B cell (primary cell): ENCODE data around the gene TSN.

Source experiments
- CTCF ChIP-seq: fragments of 200-600 bp; IDR thresholded peaks from one replicate; pipeline ENCODE4 v1.8.0; 2022; ENCODE audit warnings: antibody characterized with exemption, mild to moderate bottlenecking
- EZH2 ChIP-seq: IDR thresholded peaks from 2 replicates; pipeline ENCODE4 v1.6.1; 2012; ENCODE audit warnings: borderline replicate concordance, low read depth, mild to moderate bottlenecking, moderate library complexity, low read length; ENCODE audit not compliant: insufficient read depth, poor library complexity, severe bottlenecking

- TF ChIP-seq CTCF = no peak
- TF ChIP-seq EZH2 = no peak
These were observed 32.1 kb upstream of the TSN start for GRCh38 chr2:121723316-121723715.
